HG03108 (cell line): ENCODE results near the gene ADCY5.

ENCODE experiments used
- ATAC-seq: cut with Tn5 transposase; IDR thresholded peaks from one replicate; pipeline ENCODE4 v1.9.1; 2021; ENCODE audit warnings: moderate library complexity; ENCODE audit not compliant: unreplicated experiment

ADCY5 gene

GRCh38 chr3:123292321-123293310 is 156.3 kb downstream of the ADCY5 start:
- ATAC-seq = no peak

GRCh38 chr3:123291404-123291803 is 157.5 kb downstream of the ADCY5 start:
- ATAC-seq = no peak

GRCh38 chr3:123290962-123291361 is 157.9 kb downstream of the ADCY5 start:
- no peak for ATAC-seq

- no peak for ATAC-seq
Measured at GRCh38 chr3:123290107-123290930, 158.6 kb downstream of the ADCY5 start.

GRCh38 chr3:123289391-123290106 is 159.3 kb downstream of the ADCY5 start:
- ATAC-seq = no peak

GRCh38 chr3:123287962-123288302 is 161.0 kb downstream of the ADCY5 start:
- ATAC-seq = no peak

- ATAC-seq = no peak
Measured at GRCh38 chr3:123287051-123287961, 161.6 kb downstream of the ADCY5 start.

- no peak for ATAC-seq
Measured at GRCh38 chr3:123286308-123287023, 162.4 kb downstream of the ADCY5 start.

- no peak for ATAC-seq
Measured at GRCh38 chr3:123285931-123286307, 163.0 kb downstream of the ADCY5 start.

- ATAC-seq = no peak
Measured at GRCh38 chr3:123285479-123285878, 163.4 kb downstream of the ADCY5 start.

- no peak for ATAC-seq
Measured at GRCh38 chr3:123285066-123285465, 163.8 kb downstream of the ADCY5 start.

GRCh38 chr3:123284399-123285010 is 164.4 kb downstream of the ADCY5 start:
- ATAC-seq = no peak

- no peak for ATAC-seq
Measured at GRCh38 chr3:123283657-123284398, 165.1 kb downstream of the ADCY5 start.

- ATAC-seq = no peak
Measured at GRCh38 chr3:123283074-123283473, 165.8 kb downstream of the ADCY5 start.

GRCh38 chr3:123282461-123282860 is 166.4 kb downstream of the ADCY5 start:
- ATAC-seq = no peak

- no peak for ATAC-seq
Measured at GRCh38 chr3:123281929-123282328, 167.0 kb downstream of the ADCY5 start.

- no peak for ATAC-seq
Measured at GRCh38 chr3:123281406-123281805, 167.5 kb downstream of the ADCY5 start.

GRCh38 chr3:123279121-123279520 is 169.8 kb downstream of the ADCY5 start:
- ATAC-seq = no peak
